CMK (cell line): Measurements from ENCODE around the gene PRKG1.
"Not testable (repeated sequence)": the region's sequence is repeated elsewhere in the genome, so short reads cannot be mapped to it uniquely, and the experiment has no call there.

Source experiments
- DNase-seq: peaks from one replicate; pipeline ENCODE4 v3.0.0-alpha.2; 2010; ENCODE audit warnings: low read depth

Gene PRKG1

GRCh38 chr10:52215745-52216361, 1141.6 kb downstream of the PRKG1 start:
- DNase-seq, result peak; percentile 21

GRCh38 chr10:52216852-52217251, 1142.6 kb downstream of the PRKG1 start:
- DNase-seq, result no peak

GRCh38 chr10:52217531-52217930, 1143.2 kb downstream of the PRKG1 start:
- no peak for DNase-seq

- DNase-seq, result no peak
These were observed 1146.7 kb downstream of the PRKG1 start for GRCh38 chr10:52220947-52221346.

- no peak for DNase-seq
These were observed 1147.6 kb downstream of the PRKG1 start for GRCh38 chr10:52221923-52222322.

GRCh38 chr10:52226197-52226847, 1152.0 kb downstream of the PRKG1 start:
- DNase-seq, result no peak

- no peak for DNase-seq
These were observed 1154.3 kb downstream of the PRKG1 start for GRCh38 chr10:52228556-52228955.

- DNase-seq, result no peak
These were observed 1155.1 kb downstream of the PRKG1 start for GRCh38 chr10:52229291-52229931.

GRCh38 chr10:52232561-52233350, 1158.5 kb downstream of the PRKG1 start:
- peak; percentile 7 for DNase-seq

- not testable (repeated sequence) for DNase-seq
These were observed 1159.2 kb downstream of the PRKG1 start for GRCh38 chr10:52233351-52233991.

GRCh38 chr10:52239771-52240170, 1165.5 kb downstream of the PRKG1 start:
- DNase-seq, result no peak

- DNase-seq, result no peak
These were observed 1171.3 kb downstream of the PRKG1 start for GRCh38 chr10:52245547-52245946.

GRCh38 chr10:52247929-52248328, 1173.6 kb downstream of the PRKG1 start:
- DNase-seq, result not testable (repeated sequence)

- DNase-seq, result no peak
These were observed 1174.5 kb downstream of the PRKG1 start for GRCh38 chr10:52248697-52249306.

GRCh38 chr10:52249850-52250395, 1175.6 kb downstream of the PRKG1 start:
- no peak for DNase-seq

- no peak for DNase-seq
These were observed 1176.2 kb downstream of the PRKG1 start for GRCh38 chr10:52250510-52250909.

GRCh38 chr10:52252307-52252706, 1178.0 kb downstream of the PRKG1 start:
- no peak for DNase-seq

GRCh38 chr10:52256832-52257691, 1182.8 kb downstream of the PRKG1 start:
- DNase-seq, result no peak

GRCh38 chr10:52257692-52258075, 1183.4 kb downstream of the PRKG1 start:
- no peak for DNase-seq

- no peak for DNase-seq
These were observed 1184.6 kb downstream of the PRKG1 start for GRCh38 chr10:52258799-52259425.
